ENCODE data around the gene ODF4. TPM values are rescaled to one million over a fixed set of nuclear protein-coding genes. Genes with fewer than 3 reads are reported as not detected.

Gene ODF4
- total and polyA plus RNA-seq, 2 of the 4 experiments (the other 2 are of a cell fraction), result not detected

GRCh38 chr17:8366231-8366630 is 26.6 kb downstream of the ODF4 start:
- Histone ChIP-seq H2BK20ac (ENCODE audit: low read depth, low read length) (no peak overlapping the region), H2AK9ac (replicated peaks; ENCODE audit: low read depth, low read length, poor library complexity) (no peak overlapping the region), H4K8ac (ENCODE audit: low read depth in 2 of 2, low read length in 2 of 2) (peak overlapping the region in 1 of 2 experiments; percentile 65; a peak in 1 of 4 replicates), H3K14ac (replicated peaks; ENCODE audit: low read depth, low read length) (no peak overlapping the region), H3K9ac (ENCODE audit: low read depth, low read length) (no peak overlapping the region), H3K9me1 (ENCODE audit: insufficient read depth, low read length) (peaks cover 16% of the 10 kb centered on the region), H3K27ac (ENCODE audit: insufficient read depth, low read length) (peak overlapping the region; percentile 78; the same call in 1 of the 2 replicates), H3K79me1 (ENCODE audit: low read depth in 1 of 2, low read length in 2 of 2) (peaks cover 5 to 15% of the 10 kb centered on the region in 2 experiments), H2AFZ (replicated peaks; ENCODE audit: low read length, poor library complexity) (no peak overlapping the region), H3K27me3 (ENCODE audit: control insufficient read depth, insufficient read depth, low read length) (no peaks in the 10 kb centered on the region), H4K20me1 (ENCODE audit: insufficient read depth, low read length) (no peaks in the 10 kb centered on the region; the same call in 1 of the 2 replicates), H3K4me1 (ENCODE audit: control insufficient read depth, insufficient read depth, low read length) (peaks cover 20% of the 10 kb centered on the region), H3K4me3 (ENCODE audit: insufficient read depth, low read depth, low read length) (no peak overlapping the region), H3K4ac (ENCODE audit: low read depth, low read length) (0 out of 2 replicates have a peak overlapping the region, but pooled peaks have one; percentile 60), H2BK5ac (ENCODE audit: low read depth, low read length, poor library complexity, severe bottlenecking) (peak overlapping the region; percentile 36), H3K36me3 (ENCODE audit: control insufficient read depth, insufficient read depth, low read length) (peaks cover 15% of the 10 kb centered on the region), H3K9me3 (ENCODE audit: control insufficient read depth, insufficient read depth, low read length) (no peaks in the 10 kb centered on the region), H3K18ac (ENCODE audit: low read depth, low read length) (no peak overlapping the region), H4K5ac (ENCODE audit: low read depth, low read length) (peak overlapping the region; percentile 45), H3K4me2 (ENCODE audit: low read depth, low read length) (peak overlapping the region; percentile 45), H3K23ac (ENCODE audit: low read depth, low read length) (no peak overlapping the region), H2AK5ac (ENCODE audit: low read depth, low read length) (0 out of 2 replicates have a peak overlapping the region, but pooled peaks have one; percentile 47), H2BK120ac (ENCODE audit: low read depth, low read length) (no peak overlapping the region), H4K91ac (ENCODE audit: insufficient read depth, low read depth, low read length) (peak overlapping the region; percentile 71; the same call in 1 of the 2 replicates), H3K56ac (ENCODE audit: extremely low read depth, insufficient read depth, low read length) (no peak overlapping the region), H2BK15ac (ENCODE audit: low read depth, low read length) (no peak overlapping the region)
- ATAC-seq (ENCODE audit: low read depth) (peak; percentile 66), DNase-seq (peak; percentile 84)
- peak; percentile 76 for TF ChIP-seq CEBPB (IDR thresholded peaks at IDR 0.05; ENCODE audit: low read depth, low read length)
- no peak for TF ChIP-seq CHD1 (IDR thresholded peaks at IDR 0.05; ENCODE audit: low read depth, low read length)
- no TSS peak for BruUV-seq (replicated peaks)
- in situ Hi-C loops (cut with MboI; ENCODE audit: low sequenced_read_pairs), result no loop called here
- WGBS, 2 experiments (ENCODE audit: extremely low coverage in 2 of 2, insufficient read length in 1 of 2), result no CpG with 5 or more reads among the region's 2 CpGs
- ChIA-PET POLR2A (ENCODE audit: unreplicated experiment) (no interaction called here), CTCF (no interaction called here)
- intact Hi-C loops (cut with micrococcal nuclease), result no loop called here
- dilution Hi-C loops (cut with HindIII; ENCODE audit: low sequenced_read_pairs, unreplicated experiment), result no loop called here
